Raji (cell line): Measurements from ENCODE around the gene CPSF6.
A peak's percentile ranks its signal among the peaks of the same experiment; 100 is the strongest.

Experiments
- POLR2A ChIP-seq: IDR thresholded peaks from 2 replicates; pipeline ENCODE4 v1.6.1; 2011; ENCODE audit warnings: low read depth, low read length, control low read depth; ENCODE audit not compliant: insufficient read depth

CPSF6 gene, protein sequence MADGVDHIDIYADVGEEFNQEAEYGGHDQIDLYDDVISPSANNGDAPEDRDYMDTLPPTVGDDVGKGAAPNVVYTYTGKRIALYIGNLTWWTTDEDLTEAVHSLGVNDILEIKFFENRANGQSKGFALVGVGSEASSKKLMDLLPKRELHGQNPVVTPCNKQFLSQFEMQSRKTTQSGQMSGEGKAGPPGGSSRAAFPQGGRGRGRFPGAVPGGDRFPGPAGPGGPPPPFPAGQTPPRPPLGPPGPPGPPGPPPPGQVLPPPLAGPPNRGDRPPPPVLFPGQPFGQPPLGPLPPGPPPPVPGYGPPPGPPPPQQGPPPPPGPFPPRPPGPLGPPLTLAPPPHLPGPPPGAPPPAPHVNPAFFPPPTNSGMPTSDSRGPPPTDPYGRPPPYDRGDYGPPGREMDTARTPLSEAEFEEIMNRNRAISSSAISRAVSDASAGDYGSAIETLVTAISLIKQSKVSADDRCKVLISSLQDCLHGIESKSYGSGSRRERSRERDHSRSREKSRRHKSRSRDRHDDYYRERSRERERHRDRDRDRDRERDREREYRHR

DNA sequence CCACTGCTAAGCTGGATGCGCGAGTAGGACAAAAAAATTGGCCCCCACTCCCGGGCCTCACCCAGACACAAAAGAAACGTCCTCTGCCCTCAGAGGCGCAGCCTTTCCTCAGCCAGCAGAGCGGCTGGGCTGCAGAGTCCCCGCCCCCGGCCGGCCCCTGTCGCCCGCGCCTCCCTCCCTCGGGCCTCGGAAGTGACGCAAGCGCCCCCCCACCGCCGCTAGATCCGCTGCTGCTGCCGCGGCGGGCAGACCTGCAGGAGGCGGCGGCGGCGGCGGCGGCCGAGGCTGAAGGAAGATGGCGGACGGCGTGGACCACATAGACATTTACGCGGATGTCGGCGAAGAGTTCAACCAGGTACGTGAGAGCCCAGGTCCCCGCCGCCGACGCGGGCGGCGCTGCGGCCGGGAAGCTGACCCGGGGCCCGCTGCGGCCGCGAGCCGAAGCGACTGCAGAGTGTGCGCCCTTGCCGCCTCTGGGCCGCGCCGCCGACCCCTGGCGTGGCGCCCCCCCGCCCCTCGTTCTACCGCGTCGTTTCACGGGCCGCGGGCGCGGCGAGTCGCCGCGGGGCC lies at the start of gene CPSF6:
Gene CPSF6, plus strand, starts transcription at position 218 of the 570 bp plus-strand sequence. Its CDS starts 78 bp downstream, at position 296.
- TF ChIP-seq POLR2A = peak; percentile 84

DNA sequence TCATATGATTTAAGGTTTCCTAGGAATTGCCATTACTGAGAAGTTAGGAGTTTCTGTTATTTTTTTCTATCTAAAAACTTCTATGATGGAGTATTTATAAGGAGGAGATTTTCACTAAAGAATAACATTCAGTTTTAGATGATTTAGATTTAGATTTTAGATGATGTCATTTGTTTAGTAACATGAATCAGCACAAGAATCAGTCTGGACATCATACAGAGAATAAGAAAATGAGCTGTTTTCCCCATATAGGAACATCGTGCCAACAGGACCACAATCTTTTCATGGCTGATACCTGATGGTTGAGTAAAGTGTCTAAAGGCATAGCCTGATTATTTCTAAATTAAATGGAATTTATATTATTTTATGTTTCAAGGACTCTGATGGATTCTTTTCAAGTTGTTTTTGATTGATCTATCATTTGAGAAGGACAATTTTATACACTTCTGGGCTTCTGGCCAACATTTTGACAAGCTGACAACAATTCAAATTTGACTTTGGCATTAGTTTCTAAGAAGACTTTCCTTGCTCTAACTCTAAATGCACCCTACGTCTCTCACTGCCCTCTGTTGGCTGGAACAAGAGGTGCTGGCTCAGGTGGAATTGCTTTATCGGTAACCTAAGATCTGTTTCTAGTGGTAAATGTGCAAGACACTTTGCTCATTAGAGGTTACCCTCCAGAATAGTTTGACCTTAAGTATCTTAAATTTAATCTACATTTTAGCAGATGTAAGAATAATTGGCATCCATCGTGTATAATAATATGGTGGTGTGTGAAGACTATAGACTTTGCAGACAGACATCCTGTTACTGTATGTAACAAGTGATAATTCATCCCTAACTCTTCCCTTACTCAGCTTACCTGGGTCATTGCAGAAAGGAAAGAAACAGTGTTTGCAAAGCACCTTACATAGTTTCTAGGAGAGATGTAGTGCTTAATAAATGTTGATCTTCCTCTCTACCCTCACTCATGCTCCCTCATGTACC lies 42.8 kb upstream of the CPSF6 start:
- no peak for TF ChIP-seq POLR2A

- no peak for TF ChIP-seq POLR2A
Observed at GRCh38 chr12:69204191-69204590, 35.2 kb upstream of the CPSF6 start.

DNA sequence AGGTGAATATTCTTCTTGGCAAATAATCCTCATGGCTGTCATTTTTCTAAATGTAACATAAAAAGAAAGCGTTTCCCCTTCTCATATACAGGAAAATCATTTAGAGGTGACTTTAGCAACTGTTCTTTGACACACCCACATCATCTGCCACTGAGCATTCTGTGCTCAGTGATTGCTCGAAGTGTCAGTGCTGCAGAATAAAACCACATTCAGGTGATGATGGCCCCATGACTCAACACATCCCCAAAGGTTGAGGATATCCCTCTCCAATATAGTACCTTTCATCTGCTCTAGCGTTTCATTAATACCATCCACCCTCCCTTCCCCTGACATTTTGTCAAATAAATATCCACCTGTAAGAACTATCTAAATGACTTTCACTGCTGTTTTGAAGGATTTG lies 28.7 kb upstream of the CPSF6 start:
- no peak for TF ChIP-seq POLR2A

DNA sequence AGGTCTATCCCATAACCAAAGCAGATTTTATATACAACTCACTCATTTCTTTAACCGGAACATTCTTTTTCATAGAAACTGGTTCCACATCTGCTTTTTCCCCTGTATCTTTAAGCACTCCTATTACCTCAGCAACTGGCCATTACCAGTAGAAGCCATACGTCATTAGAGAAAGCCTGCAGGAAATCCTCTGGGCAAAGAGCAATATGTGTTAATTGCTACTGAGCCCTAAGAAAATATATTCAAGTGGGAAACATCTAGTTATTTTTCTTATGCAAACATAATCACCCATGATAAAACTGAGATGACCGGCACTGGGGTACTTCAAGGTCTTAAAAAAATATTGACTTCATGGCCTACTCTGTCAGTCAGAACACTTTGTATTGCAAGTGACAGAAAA lies 28.2 kb upstream of the CPSF6 start:
- no peak for TF ChIP-seq POLR2A

DNA sequence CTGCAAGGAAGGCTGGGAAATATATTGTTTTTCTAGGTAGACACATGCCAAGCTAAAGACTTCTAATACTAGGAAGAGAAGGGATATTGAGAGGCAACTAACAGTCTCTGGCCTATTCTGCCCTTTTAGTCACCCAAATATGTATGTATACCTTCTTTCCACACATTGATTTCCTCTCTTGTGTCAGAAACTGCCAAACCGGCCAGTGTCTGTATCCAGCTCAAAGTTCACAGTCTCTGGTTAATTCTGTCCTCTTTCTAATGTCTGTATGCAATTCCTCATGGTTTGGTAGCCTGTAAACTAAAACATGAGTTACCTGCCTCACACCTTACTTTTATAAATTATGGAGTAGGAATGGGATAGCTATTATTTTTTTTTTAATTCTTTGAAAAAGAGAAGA lies 25.2 kb upstream of the CPSF6 start:
- no peak for TF ChIP-seq POLR2A

- no peak for TF ChIP-seq POLR2A
Observed at GRCh38 chr12:69225251-69225910, 14.0 kb upstream of the CPSF6 start.

DNA sequence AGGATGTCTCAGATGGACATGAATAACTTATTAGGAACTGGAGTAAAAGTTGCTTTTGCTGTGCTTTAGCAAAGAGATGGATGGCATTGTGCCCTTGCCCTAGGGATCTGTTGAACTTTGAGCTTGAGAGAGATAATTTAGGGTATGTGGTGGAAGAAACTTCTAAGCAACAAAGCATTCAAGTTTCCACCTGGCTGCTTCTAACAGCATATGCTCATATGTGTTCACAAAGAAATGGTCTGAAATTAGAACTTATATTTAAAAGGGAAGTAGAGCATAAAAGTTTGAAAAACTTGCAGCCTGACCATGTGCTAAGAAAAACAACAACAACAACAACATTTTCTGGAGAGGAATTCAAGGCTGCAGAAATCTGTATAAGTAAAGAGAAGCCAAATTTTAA lies 7.9 kb upstream of the CPSF6 start:
- TF ChIP-seq POLR2A = no peak

DNA sequence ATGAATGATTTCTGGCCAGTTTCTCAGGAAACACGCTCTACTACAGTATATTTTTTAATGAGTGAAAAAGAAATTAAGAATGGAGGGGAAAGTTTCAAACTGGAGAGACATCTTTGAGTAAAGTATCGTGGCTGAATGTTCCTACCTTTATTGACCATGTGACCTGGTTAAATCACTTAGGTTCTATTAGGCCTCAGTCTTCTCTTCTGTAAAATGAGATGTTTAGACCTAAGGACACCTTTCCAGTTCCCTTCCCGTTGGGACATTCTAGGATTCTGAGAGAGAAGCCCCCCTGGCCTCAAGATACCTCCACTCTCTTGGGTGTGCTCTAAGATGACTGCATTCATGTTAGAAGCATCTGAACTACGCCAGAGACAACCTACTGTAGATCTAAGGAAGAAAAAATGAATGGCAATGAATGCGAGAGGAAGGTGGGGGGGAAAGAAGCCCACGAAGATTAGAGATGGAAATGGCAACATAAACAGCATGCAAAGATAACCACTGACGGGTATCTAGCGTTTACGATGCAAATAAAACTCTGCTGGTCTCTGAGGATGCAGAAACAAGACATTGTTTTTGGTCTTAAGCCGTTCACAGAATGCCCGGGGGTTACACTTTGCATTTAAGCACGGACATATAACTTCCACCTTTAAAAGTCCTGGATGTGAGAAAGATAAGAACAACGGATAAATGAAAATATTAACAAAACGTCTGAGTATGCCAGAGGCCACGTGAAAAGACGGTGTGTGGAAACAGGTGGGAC lies 599 bp upstream of the CPSF6 start:
- no peak for TF ChIP-seq POLR2A

GRCh38 chr12:69239922-69240630 lies 707 bp downstream of the CPSF6 start:
- no peak for TF ChIP-seq POLR2A

- TF ChIP-seq POLR2A = no peak
Observed at GRCh38 chr12:69240631-69240995, 1.2 kb downstream of the CPSF6 start.

- no peak for TF ChIP-seq POLR2A
Observed at GRCh38 chr12:69241438-69242092, 2.2 kb downstream of the CPSF6 start.
